ENCODE results near the gene CDCA3. TPM values are rescaled to one million over a fixed set of nuclear protein-coding genes. Genes with fewer than 3 reads are reported as not detected.
"Not testable (repeated sequence)": the region's sequence is repeated elsewhere in the genome, so short reads cannot be mapped to it uniquely, and the experiment has no call there.

The CDCA3 gene
- total RNA-seq, 1 experiment from 2014 or later = 61.8 TPM

DNA sequence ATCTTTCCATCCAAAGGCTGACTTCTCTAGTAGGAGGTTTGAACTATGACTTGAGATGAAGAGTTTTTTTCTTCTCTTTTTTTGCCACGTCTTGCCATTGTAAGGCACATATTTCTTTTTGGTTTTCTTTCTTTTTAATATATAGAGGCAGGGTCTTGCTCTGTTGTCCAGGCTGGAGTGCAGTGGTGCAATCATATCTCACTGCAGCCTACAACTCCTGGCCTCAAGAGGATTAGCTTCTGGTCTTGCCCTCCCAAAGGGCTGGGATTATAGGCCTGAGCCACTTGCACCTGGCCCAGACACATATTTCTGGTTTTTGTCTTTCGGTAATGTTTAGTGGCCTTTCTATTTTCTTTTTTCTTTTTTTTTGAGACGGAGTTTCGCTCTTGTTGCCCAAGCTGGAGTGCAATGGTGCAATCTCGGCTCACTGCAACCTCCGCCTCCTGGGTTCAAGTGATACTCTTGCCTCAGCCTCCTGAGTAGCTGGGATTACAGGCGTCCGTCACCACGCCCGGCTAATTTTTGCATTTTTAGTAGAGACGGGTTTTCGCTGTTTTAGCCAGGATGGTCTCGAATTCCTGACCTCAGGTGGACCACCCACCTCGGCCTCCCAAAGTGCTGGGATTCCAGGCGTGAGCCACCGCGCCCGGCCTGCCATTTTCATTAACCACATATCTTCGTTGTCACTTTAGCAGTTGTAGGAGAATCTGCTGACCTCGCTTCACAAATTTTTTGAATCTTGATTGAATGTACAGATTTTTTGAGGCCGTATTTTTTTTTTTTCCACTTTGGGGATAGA, 38.9 kb upstream of the CDCA3 start:
- ChIA-PET CTCF (interaction anchor here (1.0 to 3.6 kb wide), 2 partner anchors 18 to 21 kb away, joined by 3 to 83 read pairs; partner anchors contain the start of gene SPSB2), POLR2A (interaction anchor here (0.9 to 2.1 kb wide), 2 partner anchors 17 to 54 kb away, joined by 3 to 32 read pairs; partner anchors contain the start of genes C12orf57 and SPSB2)
- peak overlapping the region; percentile 71 for H3K4me3 Mint-ChIP-seq
- H3K27me3 Mint-ChIP-seq (ENCODE audit: low read depth); H3K36me3 Mint-ChIP-seq; DNase-seq (ENCODE audit: low spot score); ATAC-seq; H3K9me3 Mint-ChIP-seq: not testable (repeated sequence)
- H3K4me1 Mint-ChIP-seq = peaks cover 42% of the 10 kb centered on the region
- H3K27ac Mint-ChIP-seq = peak overlapping the region; percentile 99
- peak; percentile 62; the same call in 1 of the 2 replicates for TF ChIP-seq ZNF121 (CRISPR knock-in tag; IDR thresholded peaks at IDR 0.05)

- H3K36me3 Mint-ChIP-seq; DNase-seq (ENCODE audit: low spot score); CTCF ChIA-PET; POLR2A ChIA-PET; H3K9me3 Mint-ChIP-seq; ATAC-seq; H3K27me3 Mint-ChIP-seq (ENCODE audit: low read depth); H3K4me3 Mint-ChIP-seq: not testable (repeated sequence)
- Mint-ChIP-seq H3K4me1 (peaks cover 48% of the 10 kb centered on the region), H3K27ac (peak overlapping the region; percentile 61; the same call in 1 of the 2 replicates)
Measured at GRCh38 chr12:6888794-6889193, 37.7 kb upstream of the CDCA3 start.

DNA sequence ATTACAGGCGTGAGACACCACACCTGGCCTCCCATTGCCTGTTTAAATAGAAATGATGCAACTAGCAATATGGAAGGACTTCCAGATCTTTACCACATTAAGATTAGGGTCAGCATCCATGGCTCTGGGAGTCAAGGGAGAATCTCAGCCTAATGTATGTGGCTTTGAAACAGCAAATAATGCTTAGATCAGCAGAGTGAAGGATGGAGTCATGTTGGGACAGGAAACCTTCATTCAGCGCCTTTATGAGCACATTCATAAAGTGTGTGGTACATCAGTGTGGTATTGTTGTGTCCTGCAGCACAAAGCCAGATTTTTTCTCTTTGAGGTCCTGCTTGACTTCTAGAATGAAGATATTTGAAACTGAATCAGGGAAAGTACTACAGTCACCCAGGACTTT, 37.3 kb upstream of the CDCA3 start:
- ChIA-PET CTCF (interaction anchor here (2.2 kb wide), 1 partner anchor 16 kb away, joined by 15 read pairs; the partner anchor contains the start of gene SPSB2), POLR2A (no interaction called here)
- no peak for TF ChIP-seq MAX (CRISPR knock-in tag; IDR thresholded peaks at IDR 0.05)
- TF ChIP-seq, protein P1, sequence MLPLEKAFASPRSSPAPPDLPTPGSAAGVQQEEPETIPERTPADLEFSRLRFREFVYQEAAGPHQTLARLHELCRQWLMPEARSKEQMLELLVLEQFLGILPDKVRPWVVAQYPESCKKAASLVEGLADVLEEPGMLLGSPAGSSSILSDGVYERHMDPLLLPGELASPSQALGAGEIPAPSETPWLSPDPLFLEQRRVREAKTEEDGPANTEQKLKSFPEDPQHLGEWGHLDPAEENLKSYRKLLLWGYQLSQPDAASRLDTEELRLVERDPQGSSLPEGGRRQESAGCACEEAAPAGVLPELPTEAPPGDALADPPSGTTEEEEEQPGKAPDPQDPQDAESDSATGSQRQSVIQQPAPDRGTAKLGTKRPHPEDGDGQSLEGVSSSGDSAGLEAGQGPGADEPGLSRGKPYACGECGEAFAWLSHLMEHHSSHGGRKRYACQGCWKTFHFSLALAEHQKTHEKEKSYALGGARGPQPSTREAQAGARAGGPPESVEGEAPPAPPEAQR (CRISPR knock-in tag; IDR thresholded peaks at IDR 0.05) = no peak
- no peak for TF ChIP-seq MXD4 (CRISPR knock-in tag; IDR thresholded peaks at IDR 0.05; ENCODE audit: borderline replicate concordance)
- TF ChIP-seq, protein P2, sequence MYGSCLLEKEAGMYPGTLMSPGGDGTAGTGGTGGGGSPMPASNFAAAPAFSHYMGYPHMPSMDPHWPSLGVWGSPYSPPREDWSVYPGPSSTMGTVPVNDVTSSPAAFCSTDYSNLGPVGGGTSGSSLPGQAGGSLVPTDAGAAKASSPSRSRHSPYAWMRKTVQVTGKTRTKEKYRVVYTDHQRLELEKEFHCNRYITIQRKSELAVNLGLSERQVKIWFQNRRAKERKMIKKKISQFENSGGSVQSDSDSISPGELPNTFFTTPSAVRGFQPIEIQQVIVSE (CRISPR knock-in tag; IDR thresholded peaks at IDR 0.05; ENCODE audit: borderline replicate concordance) = no peak
- no peak for TF ChIP-seq TEAD4 (CRISPR knock-in tag; IDR thresholded peaks at IDR 0.05)
- TF ChIP-seq PRDM15 (CRISPR knock-in tag; IDR thresholded peaks at IDR 0.05) = no peak
- TF ChIP-seq, protein P3, sequence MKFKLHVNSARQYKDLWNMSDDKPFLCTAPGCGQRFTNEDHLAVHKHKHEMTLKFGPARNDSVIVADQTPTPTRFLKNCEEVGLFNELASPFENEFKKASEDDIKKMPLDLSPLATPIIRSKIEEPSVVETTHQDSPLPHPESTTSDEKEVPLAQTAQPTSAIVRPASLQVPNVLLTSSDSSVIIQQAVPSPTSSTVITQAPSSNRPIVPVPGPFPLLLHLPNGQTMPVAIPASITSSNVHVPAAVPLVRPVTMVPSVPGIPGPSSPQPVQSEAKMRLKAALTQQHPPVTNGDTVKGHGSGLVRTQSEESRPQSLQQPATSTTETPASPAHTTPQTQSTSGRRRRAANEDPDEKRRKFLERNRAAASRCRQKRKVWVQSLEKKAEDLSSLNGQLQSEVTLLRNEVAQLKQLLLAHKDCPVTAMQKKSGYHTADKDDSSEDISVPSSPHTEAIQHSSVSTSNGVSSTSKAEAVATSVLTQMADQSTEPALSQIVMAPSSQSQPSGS (CRISPR knock-in tag; IDR thresholded peaks at IDR 0.05; ENCODE audit: borderline replicate concordance, low read depth) = no peak
- no peaks in the 10 kb centered on the region for H3K27me3 Mint-ChIP-seq (ENCODE audit: low read depth)
- H3K27ac Mint-ChIP-seq = peak overlapping the region; percentile 61
- no peak for ATAC-seq
- peaks cover 48% of the 10 kb centered on the region for H3K4me1 Mint-ChIP-seq
- H3K36me3 Mint-ChIP-seq = peaks cover 7% of the 10 kb centered on the region; the same call in 1 of the 2 replicates
- DNase-seq (ENCODE audit: low spot score) = no peak
- H3K4me3 Mint-ChIP-seq = no peak overlapping the region
- no peaks in the 10 kb centered on the region for H3K9me3 Mint-ChIP-seq

DNA sequence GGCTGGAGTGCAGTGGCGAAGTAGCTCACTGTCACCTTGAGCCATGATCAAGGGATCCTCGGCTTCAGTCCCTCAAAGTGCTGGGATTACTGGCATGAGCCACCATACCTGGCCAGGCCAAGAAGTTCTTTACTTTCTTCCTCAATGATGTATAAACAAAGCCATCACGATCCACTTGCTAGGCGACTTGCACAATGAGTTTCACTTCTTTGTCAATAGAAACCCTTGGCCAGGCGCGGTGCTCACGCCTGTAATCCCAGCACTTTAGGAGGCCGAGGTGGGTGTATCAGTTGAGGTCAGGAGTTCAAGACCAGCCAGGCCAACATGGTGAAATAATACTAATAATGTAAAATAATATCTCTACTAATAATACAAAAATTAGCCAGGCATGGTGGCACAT, 36.4 kb upstream of the CDCA3 start:
- Mint-ChIP-seq H3K4me3 (no peak overlapping the region), H3K27me3 (ENCODE audit: low read depth) (no peaks in the 10 kb centered on the region), H3K27ac (peak overlapping the region; percentile 68; the same call in 1 of the 2 replicates), H3K36me3 (peaks cover 7% of the 10 kb centered on the region; the same call in 1 of the 2 replicates), H3K4me1 (peaks cover 48% of the 10 kb centered on the region), H3K9me3 (no peaks in the 10 kb centered on the region)
- CTCF ChIA-PET = interaction anchor here (1.1 to 2.2 kb wide), 2 partner anchors 15 to 18 kb away, joined by 3 to 15 read pairs; partner anchors contain the start of gene SPSB2
- DNase-seq (ENCODE audit: low spot score) (no peak), ATAC-seq (no peak)
- POLR2A ChIA-PET = interaction anchor here (0.8 kb wide), 1 partner anchor 14 kb away, joined by 3 read pairs; the partner anchor contains the start of gene SPSB2
- TF ChIP-seq E2F1 (CRISPR knock-in tag; IDR thresholded peaks at IDR 0.05) (no peak), ZNF423 (CRISPR knock-in tag; IDR thresholded peaks at IDR 0.05) (no peak), GRHL2 (CRISPR knock-in tag; IDR thresholded peaks at IDR 0.05; ENCODE audit: insufficient replicate concordance, severe bottlenecking) (no peak), NR2C2 (CRISPR knock-in tag; IDR thresholded peaks at IDR 0.05) (no peak), ELF4 (CRISPR knock-in tag; IDR thresholded peaks at IDR 0.05; ENCODE audit: low read depth) (no peak), E2F4 (CRISPR knock-in tag; IDR thresholded peaks at IDR 0.05; ENCODE audit: borderline replicate concordance, low read depth) (no peak), TCF7 (CRISPR knock-in tag; IDR thresholded peaks at IDR 0.05; ENCODE audit: low read depth) (no peak)
